Activated naive CD8-positive, alpha-beta T cell treated with anti-CD3 and anti-CD28 coated beads, Interleukin-2, amount 50 U/mL, for 24 hours (primary cell): ENCODE data around the gene KISS1R.

ENCODE experiments used
- ATAC-seq: fragments of 150-1000 bp; cut with Tn5 transposase; one replicate; pipeline ENCODE4 v1.10.0; 2021
- DNase-seq: peaks from one replicate; pipeline ENCODE4 v3.0.0; 2021
- H3K27ac Mint-ChIP-seq: one replicate; pipeline ENCODE4 v1.8.0; 2021; ENCODE audit warnings: mild to moderate bottlenecking, mixed read lengths
- H3K27me3 Mint-ChIP-seq: one replicate; pipeline ENCODE4 v1.8.0; 2021; ENCODE audit warnings: mixed read lengths
- H3K36me3 Mint-ChIP-seq: one replicate; pipeline ENCODE4 v1.8.0; 2021; ENCODE audit warnings: low read depth, mixed read lengths
- H3K4me1 Mint-ChIP-seq: one replicate; pipeline ENCODE4 v1.8.0; 2021; ENCODE audit warnings: mixed read lengths
- H3K4me3 Mint-ChIP-seq: one replicate; pipeline ENCODE4 v1.8.0; 2021; ENCODE audit warnings: mild to moderate bottlenecking, moderate library complexity, mixed read lengths
- H3K9me3 Mint-ChIP-seq: one replicate; pipeline ENCODE4 v1.8.0; 2021; ENCODE audit warnings: mixed read lengths

The KISS1R gene

GRCh38 chr19:942133-942645, 25.1 kb downstream of the KISS1R start:
- no peak overlapping the region for H3K4me3 Mint-ChIP-seq

GRCh38 chr19:943551-944170, 26.5 kb downstream of the KISS1R start:
- DNase-seq = no peak
- Mint-ChIP-seq H3K36me3 (no peaks in the 10 kb centered on the region), H3K4me3 (no peak overlapping the region), H3K27ac (no peak overlapping the region), H3K4me1 (peaks cover 12% of the 10 kb centered on the region), H3K27me3 (no peaks in the 10 kb centered on the region), H3K9me3 (no peaks in the 10 kb centered on the region)
- ATAC-seq = no peak

More at GRCh38 chr19:942133-942645, 25.1 kb downstream of the KISS1R start:
- ATAC-seq (no peak), DNase-seq (no peak)
- Mint-ChIP-seq H3K9me3 (no peaks in the 10 kb centered on the region), H3K27me3 (peaks cover 2% of the 10 kb centered on the region), H3K4me1 (peaks cover 24% of the 10 kb centered on the region), H3K27ac (no peak overlapping the region), H3K36me3 (no peaks in the 10 kb centered on the region)

DNA sequence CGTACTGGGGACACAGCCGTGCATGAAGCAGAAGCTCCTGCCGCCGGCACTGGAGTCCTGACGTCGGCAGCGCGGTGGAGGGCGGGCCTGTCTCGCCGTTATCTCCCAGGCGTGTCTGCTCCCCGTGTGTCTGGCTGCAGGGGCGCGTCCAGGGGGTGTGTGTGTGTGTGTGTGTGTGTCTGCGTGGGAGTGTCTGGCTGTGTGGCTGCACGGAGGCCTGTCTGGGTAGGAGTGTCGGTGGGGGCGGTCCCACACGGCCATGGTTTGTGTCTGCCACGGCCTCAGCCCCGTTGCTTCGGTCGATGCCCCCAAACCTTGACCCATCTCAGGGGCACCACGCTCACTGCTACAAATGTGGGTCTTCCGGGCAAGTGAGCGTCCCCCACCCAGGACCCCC, 27.0 kb downstream of the KISS1R start:
- H3K27me3 Mint-ChIP-seq = no peaks in the 10 kb centered on the region
- no peaks in the 10 kb centered on the region for H3K9me3 Mint-ChIP-seq
- H3K4me1 Mint-ChIP-seq = peaks cover 12% of the 10 kb centered on the region
- H3K27ac Mint-ChIP-seq = no peak overlapping the region
- ATAC-seq = no peak
- DNase-seq = no peak
- H3K4me3 Mint-ChIP-seq = no peak overlapping the region
- no peaks in the 10 kb centered on the region for H3K36me3 Mint-ChIP-seq

DNA sequence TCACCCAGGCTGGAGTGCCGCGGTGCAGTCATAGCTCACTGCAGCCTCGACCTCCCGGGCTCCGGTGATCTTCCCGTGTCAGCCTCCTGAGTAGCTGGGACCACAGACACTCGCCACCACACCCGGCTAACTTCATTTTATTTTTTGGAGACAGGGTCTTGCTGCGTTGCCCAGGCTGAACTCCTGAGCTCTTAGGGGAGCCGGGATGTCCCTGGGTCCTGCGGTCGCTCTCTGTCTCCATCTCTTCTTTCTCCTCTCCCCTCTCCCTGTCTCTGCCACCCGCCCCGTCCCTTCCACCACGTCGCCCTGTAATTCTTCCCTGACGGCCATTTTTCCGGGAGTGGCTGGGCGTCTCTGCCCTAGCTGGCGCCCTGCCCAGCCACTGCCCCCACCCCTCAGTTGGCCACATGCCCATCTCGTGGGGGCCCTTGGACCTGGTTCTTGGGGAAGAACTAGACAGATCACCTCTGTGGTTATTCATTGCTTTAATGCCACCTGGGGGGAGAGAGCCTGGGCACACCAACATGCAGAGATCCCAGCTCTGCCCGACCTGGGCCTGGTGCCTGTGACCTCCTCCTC, 27.6 kb downstream of the KISS1R start:
- ATAC-seq (no peak), DNase-seq (no peak)
- H3K27me3 Mint-ChIP-seq = no peaks in the 10 kb centered on the region
- no peak overlapping the region for H3K27ac Mint-ChIP-seq
- peaks cover 12% of the 10 kb centered on the region for H3K4me1 Mint-ChIP-seq
- no peaks in the 10 kb centered on the region for H3K9me3 Mint-ChIP-seq
- H3K4me3 Mint-ChIP-seq = no peak overlapping the region
- no peaks in the 10 kb centered on the region for H3K36me3 Mint-ChIP-seq

- H3K4me1 Mint-ChIP-seq = peaks cover 7% of the 10 kb centered on the region
- H3K27ac Mint-ChIP-seq = no peak overlapping the region
- H3K27me3 Mint-ChIP-seq = no peaks in the 10 kb centered on the region
- no peaks in the 10 kb centered on the region for H3K9me3 Mint-ChIP-seq
- no peak overlapping the region for H3K4me3 Mint-ChIP-seq
- no peak for DNase-seq
- no peaks in the 10 kb centered on the region for H3K36me3 Mint-ChIP-seq
- ATAC-seq = no peak
Measured at GRCh38 chr19:945401-946252, 28.5 kb downstream of the KISS1R start.

DNA sequence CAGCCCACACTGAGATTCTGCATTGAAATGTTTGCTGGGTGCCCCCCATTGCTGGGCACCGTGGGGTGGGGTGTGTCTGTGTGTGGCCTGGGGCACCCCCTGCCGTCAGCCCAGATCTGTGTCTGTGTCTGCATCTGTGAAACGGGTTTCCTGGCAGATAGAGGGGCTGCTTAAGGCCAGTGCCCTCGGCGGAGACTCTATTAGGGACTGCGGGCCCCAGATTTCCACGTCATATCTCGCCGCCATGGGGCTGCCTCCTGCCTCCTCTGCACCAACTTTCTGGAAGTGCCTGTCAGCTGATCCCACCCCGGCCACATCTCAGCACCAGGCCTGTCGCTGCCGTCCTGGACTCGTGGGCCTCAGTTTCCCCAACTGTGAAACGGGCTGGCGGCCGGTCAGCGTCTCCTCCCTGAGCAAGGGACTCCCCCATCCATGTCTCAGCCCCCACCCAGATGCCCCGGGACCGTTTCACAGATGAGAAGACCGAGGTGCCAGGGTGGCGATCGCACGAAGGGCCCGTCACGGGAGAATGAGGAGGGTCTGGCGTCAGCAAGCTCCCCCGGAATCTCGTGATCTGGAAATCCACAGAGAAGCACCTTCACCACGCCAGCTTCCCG, 30.1 kb downstream of the KISS1R start:
- ATAC-seq = no peak
- no peak overlapping the region for H3K4me3 Mint-ChIP-seq

DNA sequence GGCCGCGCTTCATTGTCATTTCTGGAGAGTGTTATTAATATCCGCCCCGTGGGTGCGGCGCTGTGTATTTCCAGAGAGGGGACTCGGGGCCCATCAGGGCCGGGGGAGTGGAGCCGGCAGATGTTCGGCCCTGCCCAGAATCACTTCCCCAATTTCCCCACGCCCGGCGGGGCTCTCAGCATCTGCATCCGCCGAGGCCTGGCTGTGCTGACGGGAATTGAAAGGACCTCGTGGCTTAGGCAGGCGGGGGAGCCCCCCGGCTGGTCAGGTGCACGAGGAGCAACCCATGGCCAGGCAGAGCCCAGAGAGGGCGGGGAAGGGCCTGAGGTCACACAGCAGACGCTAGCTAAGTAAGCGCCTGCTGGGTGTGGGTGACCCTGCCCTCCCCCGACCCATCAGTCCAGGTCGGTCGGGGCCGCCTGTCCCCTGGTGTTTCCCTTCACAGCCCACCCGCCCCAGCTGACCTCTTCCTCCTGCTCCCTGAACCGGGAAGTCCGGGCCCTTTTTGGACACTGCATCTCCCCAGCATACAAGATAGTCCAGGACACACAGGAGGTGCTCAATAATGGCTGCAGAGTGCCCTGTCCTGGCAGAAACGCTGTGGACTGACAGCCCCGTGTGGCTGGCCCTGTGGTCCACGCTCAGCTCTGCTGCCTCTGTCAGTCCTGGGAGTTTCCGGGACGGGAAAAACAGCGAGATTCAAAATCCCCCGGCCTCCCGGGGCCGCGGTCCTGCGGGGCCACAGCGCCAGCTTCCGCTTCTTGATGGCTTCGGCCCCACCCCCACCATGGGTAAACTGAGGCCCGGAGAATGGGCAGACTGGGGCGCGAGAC, 30.8 kb downstream of the KISS1R start:
- Mint-ChIP-seq H3K4me1 (peaks cover 6% of the 10 kb centered on the region), H3K9me3 (no peaks in the 10 kb centered on the region), H3K27ac (no peak overlapping the region), H3K4me3 (no peak overlapping the region), H3K36me3 (no peaks in the 10 kb centered on the region), H3K27me3 (no peaks in the 10 kb centered on the region)
- DNase-seq = peak; percentile 34
- ATAC-seq = peak; percentile 51

More for the DNA sequence above, 30.1 kb downstream of the KISS1R start:
- Mint-ChIP-seq H3K27ac (no peak overlapping the region), H3K36me3 (no peaks in the 10 kb centered on the region), H3K9me3 (no peaks in the 10 kb centered on the region), H3K4me1 (peaks cover 3% of the 10 kb centered on the region), H3K27me3 (no peaks in the 10 kb centered on the region)
- no peak for DNase-seq

DNA sequence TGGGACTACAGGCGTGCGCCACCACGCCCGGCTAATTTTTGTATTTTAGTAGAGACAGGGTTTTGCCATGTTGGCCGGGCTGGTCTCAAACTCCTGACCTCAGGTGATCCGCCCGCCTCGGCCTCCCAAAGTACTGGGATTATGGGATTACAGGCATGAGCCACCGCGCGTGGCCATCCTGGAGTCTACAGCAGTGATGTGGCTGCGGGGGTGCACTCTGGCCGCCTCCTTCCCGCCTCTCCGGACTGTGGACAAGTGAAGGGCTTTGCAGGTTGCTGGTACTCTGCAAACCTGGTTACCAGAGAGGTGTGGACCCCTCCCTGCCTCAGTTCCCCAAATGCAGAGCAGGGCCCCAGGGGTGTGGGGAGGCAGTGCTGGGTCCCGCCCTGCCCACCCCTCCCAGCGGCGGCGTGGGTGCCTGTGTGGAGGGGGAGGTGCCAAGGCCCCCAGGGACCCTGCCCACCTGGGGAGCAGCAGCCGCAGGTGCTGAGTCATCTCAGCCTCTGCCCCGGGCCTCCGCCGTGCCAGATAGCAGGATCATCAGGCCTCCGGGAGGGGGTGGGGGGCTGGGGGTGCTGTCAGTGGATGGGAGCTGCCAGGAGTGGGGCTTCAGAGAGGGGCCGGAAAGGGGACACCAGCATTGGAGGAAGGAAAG, 31.8 kb downstream of the KISS1R start:
- Mint-ChIP-seq H3K27me3 (no peaks in the 10 kb centered on the region), H3K4me1 (peaks cover 14% of the 10 kb centered on the region), H3K27ac (no peak overlapping the region), H3K9me3 (no peaks in the 10 kb centered on the region), H3K36me3 (no peaks in the 10 kb centered on the region), H3K4me3 (no peak overlapping the region)
- ATAC-seq = no peak
- DNase-seq = no peak

- no peaks in the 10 kb centered on the region for H3K36me3 Mint-ChIP-seq
- no peaks in the 10 kb centered on the region for H3K27me3 Mint-ChIP-seq
- no peak overlapping the region for H3K4me3 Mint-ChIP-seq
- H3K9me3 Mint-ChIP-seq = no peaks in the 10 kb centered on the region
- DNase-seq = no peak
- peaks cover 14% of the 10 kb centered on the region for H3K4me1 Mint-ChIP-seq
- H3K27ac Mint-ChIP-seq = no peak overlapping the region
- ATAC-seq = no peak
Measured at GRCh38 chr19:950352-951066, 33.4 kb downstream of the KISS1R start.

DNA sequence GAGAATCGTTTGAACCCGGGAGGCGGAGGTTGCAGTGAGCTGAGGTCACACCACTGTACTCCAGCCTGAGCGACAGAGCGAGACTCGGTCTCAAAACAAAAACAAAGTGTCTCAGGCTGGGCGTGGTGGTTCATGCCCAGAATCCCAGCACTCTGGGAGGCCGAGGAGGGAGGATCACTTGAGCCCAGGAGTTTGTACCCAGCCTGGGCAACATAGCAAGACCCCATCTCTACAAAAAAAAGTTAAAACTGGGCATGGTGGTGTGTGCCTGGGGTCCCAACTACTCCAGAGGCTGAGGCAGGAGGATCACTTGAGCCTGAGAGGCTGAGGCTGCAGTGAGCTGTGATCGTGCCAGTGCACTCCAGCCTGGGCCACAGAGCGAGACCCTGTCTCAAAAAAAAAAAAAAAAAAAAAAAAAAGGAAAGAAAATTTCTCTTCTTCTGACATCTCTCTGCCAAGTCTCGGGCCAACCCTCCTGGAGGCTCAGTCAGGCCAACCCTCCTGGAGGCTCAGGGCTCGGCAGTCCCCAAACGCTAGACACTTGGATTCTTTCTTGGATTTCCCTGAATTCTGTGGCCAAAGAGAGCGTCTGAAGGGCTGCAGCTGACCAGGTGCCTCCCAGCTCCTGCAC, 35.0 kb downstream of the KISS1R start:
- DNase-seq (no peak), ATAC-seq (no peak)
- Mint-ChIP-seq H3K27me3 (no peaks in the 10 kb centered on the region), H3K27ac (no peak overlapping the region), H3K4me3 (no peak overlapping the region), H3K9me3 (no peaks in the 10 kb centered on the region), H3K36me3 (no peaks in the 10 kb centered on the region), H3K4me1 (peaks cover 14% of the 10 kb centered on the region)

GRCh38 chr19:952680-953444, 35.7 kb downstream of the KISS1R start:
- ATAC-seq (no peak), DNase-seq (no peak)
- Mint-ChIP-seq H3K27me3 (no peaks in the 10 kb centered on the region), H3K4me3 (no peak overlapping the region), H3K9me3 (no peaks in the 10 kb centered on the region), H3K36me3 (no peaks in the 10 kb centered on the region), H3K27ac (no peak overlapping the region), H3K4me1 (peaks cover 14% of the 10 kb centered on the region)
